GM15510 (cell line): Measurements from ENCODE around the gene RIN3.

ENCODE experiments used
- POLR2A ChIP-seq: IDR thresholded peaks from 3 replicates; pipeline ENCODE4 v1.6.1; 2011; ENCODE audit warnings: borderline replicate concordance; ENCODE audit not compliant: insufficient read length; ENCODE audit errors: extremely low read depth

Gene RIN3

GRCh38 chr14:92704036-92704804 lies 190.6 kb downstream of the RIN3 start:
- no peak for TF ChIP-seq POLR2A

GRCh38 chr14:92704821-92705220 lies 191.2 kb downstream of the RIN3 start:
- no peak for TF ChIP-seq POLR2A

GRCh38 chr14:92706386-92706785 lies 192.8 kb downstream of the RIN3 start:
- TF ChIP-seq POLR2A = no peak

- no peak for TF ChIP-seq POLR2A
These were observed 195.9 kb downstream of the RIN3 start for GRCh38 chr14:92709340-92710000.

- no peak for TF ChIP-seq POLR2A
These were observed 196.4 kb downstream of the RIN3 start for GRCh38 chr14:92710001-92710341.

- TF ChIP-seq POLR2A = no peak
These were observed 198.5 kb downstream of the RIN3 start for GRCh38 chr14:92711976-92712653.

GRCh38 chr14:92712654-92713051 lies 199.1 kb downstream of the RIN3 start:
- TF ChIP-seq POLR2A = no peak

- TF ChIP-seq POLR2A = no peak
These were observed 202.6 kb downstream of the RIN3 start for GRCh38 chr14:92716131-92716530.

GRCh38 chr14:92717571-92718042 lies 204.0 kb downstream of the RIN3 start:
- no peak for TF ChIP-seq POLR2A

- no peak for TF ChIP-seq POLR2A
These were observed 205.1 kb downstream of the RIN3 start for GRCh38 chr14:92718664-92719063.

GRCh38 chr14:92719421-92719820 lies 205.8 kb downstream of the RIN3 start:
- no peak for TF ChIP-seq POLR2A

GRCh38 chr14:92719890-92720323 lies 206.3 kb downstream of the RIN3 start:
- TF ChIP-seq POLR2A = no peak

GRCh38 chr14:92724516-92725340 lies 211.1 kb downstream of the RIN3 start:
- TF ChIP-seq POLR2A = no peak

GRCh38 chr14:92726135-92726932 lies 212.8 kb downstream of the RIN3 start:
- no peak for TF ChIP-seq POLR2A
